ENCODE measurements around the gene PLPP1. TPM values are rescaled to one million over a fixed set of nuclear protein-coding genes. Genes with fewer than 3 reads are reported as not detected.

Gene PLPP1
- total and polyA plus RNA-seq, 2 donors (not counting 1 experiment from before 2014, with no cell fraction given), result 5.5 to 8.8 TPM

GRCh38 chr5:55432549-55432948, 102.2 kb downstream of the PLPP1 start:
- no peak for ATAC-seq (ENCODE audit: low read depth)

DNA sequence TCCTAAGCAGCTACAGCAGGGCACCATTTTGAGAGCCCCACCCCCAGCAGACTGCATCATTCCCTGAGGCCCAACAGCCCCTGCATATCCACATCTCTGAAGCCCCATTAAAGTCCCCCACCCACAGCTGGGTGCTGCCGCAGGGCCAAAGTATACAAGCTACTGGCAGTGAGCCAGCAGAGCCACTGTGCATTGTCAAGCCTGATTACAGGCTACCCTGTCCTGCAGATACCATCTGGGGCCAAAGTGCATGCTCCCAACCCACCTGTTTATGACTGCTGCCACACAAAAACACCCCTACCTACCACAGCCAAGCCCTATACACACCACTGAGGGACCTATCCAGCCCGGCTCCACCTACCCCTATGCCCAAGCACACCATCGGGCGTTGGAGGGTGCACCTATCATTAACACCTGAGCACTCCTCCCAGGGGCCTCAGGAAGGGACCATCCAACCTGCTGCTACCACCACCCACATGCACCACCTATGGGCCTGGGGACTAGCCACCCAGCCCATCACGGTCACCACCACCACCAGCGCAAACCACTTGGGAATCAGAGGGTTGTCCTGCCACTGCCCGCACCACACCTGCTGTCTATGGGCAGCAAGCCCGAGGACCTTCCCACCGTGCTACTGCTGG, 105.0 kb downstream of the PLPP1 start:
- Histone ChIP-seq H3K79me2 (ENCODE audit: control insufficient read depth, insufficient read depth, low read length) (no peaks in the 10 kb centered on the region), H4K20me1 (ENCODE audit: control insufficient read depth, insufficient read depth, low read length, poor library complexity, severe bottlenecking) (no peaks in the 10 kb centered on the region), H2AFZ (ENCODE audit: insufficient read depth, low read depth, low read length, poor library complexity, severe bottlenecking) (no peak overlapping the region), H3K36me3 (replicated peaks in 1 of 2; ENCODE audit: control extremely low read depth in 1 of 2, control insufficient read depth in 1 of 2, extremely low read depth in 1 of 2, insufficient read depth in 2 of 2, low read length in 1 of 2) (peaks cover 2 to 53% of the 10 kb centered on the region in 2 experiments), H3K4me3 (ENCODE audit: control extremely low read depth in 1 of 5, extremely low read depth in 1 of 5, insufficient read depth in 1 of 5, low read depth in 2 of 5, low read length in 4 of 5) (no peak overlapping the region), H3K4me1 (ENCODE audit: control insufficient read depth in 2 of 2, insufficient read depth in 2 of 2, low read length in 2 of 2) (no peaks in the 10 kb centered on the region), H3K27me3 (replicated peaks in 1 of 4; ENCODE audit: control extremely low read depth in 1 of 4, control insufficient read depth in 3 of 4, insufficient read depth in 4 of 4, low read length in 3 of 4) (no peaks in the 10 kb centered on the region), H3K9me3 (ENCODE audit: control extremely low read depth in 1 of 3, control insufficient read depth in 2 of 3, insufficient read depth in 1 of 3, low read length in 2 of 3) (peaks cover 0 to 30% (median 24%) of the 10 kb centered on the region in 3 donors), H3K27ac (ENCODE audit: low read length in 2 of 2) (no peak overlapping the region), H3K4me2 (replicated peaks; ENCODE audit: low read depth, low read length, poor library complexity, severe bottlenecking) (no peak overlapping the region), H3K9ac (ENCODE audit: low read length) (no peak overlapping the region)
- ChIA-PET POLR2A (no interaction called here), CTCF (no interaction called here)
- no peak overlapping the region for H3K4me3 Mint-ChIP-seq
- no peak for TF ChIP-seq EZH2 (IDR thresholded peaks at IDR 0.05; ENCODE audit: borderline replicate concordance, insufficient read depth, low read depth, low read length, poor library complexity, severe bottlenecking)
- TF ChIP-seq, protein P1, sequence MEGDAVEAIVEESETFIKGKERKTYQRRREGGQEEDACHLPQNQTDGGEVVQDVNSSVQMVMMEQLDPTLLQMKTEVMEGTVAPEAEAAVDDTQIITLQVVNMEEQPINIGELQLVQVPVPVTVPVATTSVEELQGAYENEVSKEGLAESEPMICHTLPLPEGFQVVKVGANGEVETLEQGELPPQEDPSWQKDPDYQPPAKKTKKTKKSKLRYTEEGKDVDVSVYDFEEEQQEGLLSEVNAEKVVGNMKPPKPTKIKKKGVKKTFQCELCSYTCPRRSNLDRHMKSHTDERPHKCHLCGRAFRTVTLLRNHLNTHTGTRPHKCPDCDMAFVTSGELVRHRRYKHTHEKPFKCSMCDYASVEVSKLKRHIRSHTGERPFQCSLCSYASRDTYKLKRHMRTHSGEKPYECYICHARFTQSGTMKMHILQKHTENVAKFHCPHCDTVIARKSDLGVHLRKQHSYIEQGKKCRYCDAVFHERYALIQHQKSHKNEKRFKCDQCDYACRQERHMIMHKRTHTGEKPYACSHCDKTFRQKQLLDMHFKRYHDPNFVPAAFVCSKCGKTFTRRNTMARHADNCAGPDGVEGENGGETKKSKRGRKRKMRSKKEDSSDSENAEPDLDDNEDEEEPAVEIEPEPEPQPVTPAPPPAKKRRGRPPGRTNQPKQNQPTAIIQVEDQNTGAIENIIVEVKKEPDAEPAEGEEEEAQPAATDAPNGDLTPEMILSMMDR (IDR thresholded peaks at IDR 0.05), result no peak
- H3K27ac Mint-ChIP-seq, result no peak overlapping the region
- 98% methylated on average over 9 of the region's 9 CpGs for WGBS (ENCODE audit: insufficient coverage)
- no peaks in the 10 kb centered on the region for H3K27me3 Mint-ChIP-seq
- H3K9me3 Mint-ChIP-seq (ENCODE audit: insufficient read depth), result peaks cover 12% of the 10 kb centered on the region
- DNase-seq, result no peak
- intact Hi-C loops (cut with micrococcal nuclease), result no loop called here
- ATAC-seq (ENCODE audit: low read depth), result no peak
- no peaks in the 10 kb centered on the region for H3K4me1 Mint-ChIP-seq

More at GRCh38 chr5:55432549-55432948, 102.2 kb downstream of the PLPP1 start:
- H3K9me3 Mint-ChIP-seq (ENCODE audit: insufficient read depth), result peaks cover 17% of the 10 kb centered on the region
- no peak overlapping the region for H3K27ac Mint-ChIP-seq
- POLR2A ChIA-PET, result no interaction called here
- no peak overlapping the region for H3K9ac ChIP-seq (ENCODE audit: low read length)
- H3K79me2 ChIP-seq (ENCODE audit: control insufficient read depth, insufficient read depth, low read length), result no peaks in the 10 kb centered on the region
- no peak overlapping the region for H3K4me3 ChIP-seq (ENCODE audit: control extremely low read depth in 1 of 5, extremely low read depth in 1 of 5, insufficient read depth in 1 of 5, low read depth in 2 of 5, low read length in 4 of 5)
- H4K20me1 ChIP-seq (ENCODE audit: control insufficient read depth, insufficient read depth, low read length, poor library complexity, severe bottlenecking), result no peaks in the 10 kb centered on the region
- no peak overlapping the region for H3K4me2 ChIP-seq (replicated peaks; ENCODE audit: low read depth, low read length, poor library complexity, severe bottlenecking)
- H3K27me3 ChIP-seq (replicated peaks in 1 of 4; ENCODE audit: control extremely low read depth in 1 of 4, control insufficient read depth in 3 of 4, insufficient read depth in 4 of 4, low read length in 3 of 4), result no peaks in the 10 kb centered on the region
- no peaks in the 10 kb centered on the region for H3K4me1 Mint-ChIP-seq
- CTCF ChIA-PET, result no interaction called here
- DNase-seq, result no peak
- H3K4me1 ChIP-seq (ENCODE audit: control insufficient read depth in 2 of 2, insufficient read depth in 2 of 2, low read length in 2 of 2), result no peaks in the 10 kb centered on the region
- H3K36me3 ChIP-seq (replicated peaks in 1 of 2; ENCODE audit: control extremely low read depth in 1 of 2, control insufficient read depth in 1 of 2, extremely low read depth in 1 of 2, insufficient read depth in 2 of 2, low read length in 1 of 2), result peaks cover 0 to 26% of the 10 kb centered on the region in 2 experiments
- intact Hi-C loops (cut with micrococcal nuclease), result no loop called here
- WGBS (ENCODE audit: insufficient coverage), result 100% methylated on average over 1 of the region's 4 CpGs
- no peak overlapping the region for H2AFZ ChIP-seq (ENCODE audit: insufficient read depth, low read depth, low read length, poor library complexity, severe bottlenecking)
- H3K4me3 Mint-ChIP-seq, result no peak overlapping the region
- no peaks in the 10 kb centered on the region for H3K27me3 Mint-ChIP-seq
- TF ChIP-seq, protein P1 (IDR thresholded peaks at IDR 0.05), result no peak
- TF ChIP-seq EZH2 (IDR thresholded peaks at IDR 0.05; ENCODE audit: borderline replicate concordance, insufficient read depth, low read depth, low read length, poor library complexity, severe bottlenecking), result no peak
- H3K9me3 ChIP-seq (ENCODE audit: control extremely low read depth in 1 of 3, control insufficient read depth in 2 of 3, insufficient read depth in 1 of 3, low read length in 2 of 3), result peaks cover 0 to 39% (median 27%) of the 10 kb centered on the region in 3 donors
- no peak overlapping the region for H3K27ac ChIP-seq (ENCODE audit: low read length in 2 of 2)
